Measurements from ENCODE around the gene NCSTN.

- TF ChIP-seq STAT3 (IDR thresholded peaks at IDR 0.05; ENCODE audit: low read depth, low read length) (no peak), POLR2AphosphoS5 (IDR thresholded peaks at IDR 0.05; ENCODE audit: low read length) (no peak), POLR2A (IDR thresholded peaks at IDR 0.05; ENCODE audit: low read depth, low read length) (no peak), E2F4 (IDR thresholded peaks at IDR 0.05; ENCODE audit: low read depth, low read length) (no peak), RAD21 (IDR thresholded peaks at IDR 0.05; ENCODE audit: insufficient read depth, low read depth, low read length) (no peak), SMAD5 (IDR thresholded peaks at IDR 0.05; ENCODE audit: low read depth) (no peak), EED (IDR thresholded peaks at IDR 0.05; ENCODE audit: low read depth) (no peak), BCLAF1 (IDR thresholded peaks at IDR 0.05) (no peak), USF2 (IDR thresholded peaks at IDR 0.05; ENCODE audit: borderline replicate concordance, low read depth, low read length) (no peak), KDM1A (IDR thresholded peaks at IDR 0.05; ENCODE audit: borderline replicate concordance) (no peak), CEBPB (IDR thresholded peaks at IDR 0.05; ENCODE audit: borderline replicate concordance in 1 of 2, low read depth in 2 of 2, low read length in 2 of 2) (no peak), REST (IDR thresholded peaks at IDR 0.05; ENCODE audit: low read depth, low read length) (no peak)
- TF ChIP-seq, protein P1, sequence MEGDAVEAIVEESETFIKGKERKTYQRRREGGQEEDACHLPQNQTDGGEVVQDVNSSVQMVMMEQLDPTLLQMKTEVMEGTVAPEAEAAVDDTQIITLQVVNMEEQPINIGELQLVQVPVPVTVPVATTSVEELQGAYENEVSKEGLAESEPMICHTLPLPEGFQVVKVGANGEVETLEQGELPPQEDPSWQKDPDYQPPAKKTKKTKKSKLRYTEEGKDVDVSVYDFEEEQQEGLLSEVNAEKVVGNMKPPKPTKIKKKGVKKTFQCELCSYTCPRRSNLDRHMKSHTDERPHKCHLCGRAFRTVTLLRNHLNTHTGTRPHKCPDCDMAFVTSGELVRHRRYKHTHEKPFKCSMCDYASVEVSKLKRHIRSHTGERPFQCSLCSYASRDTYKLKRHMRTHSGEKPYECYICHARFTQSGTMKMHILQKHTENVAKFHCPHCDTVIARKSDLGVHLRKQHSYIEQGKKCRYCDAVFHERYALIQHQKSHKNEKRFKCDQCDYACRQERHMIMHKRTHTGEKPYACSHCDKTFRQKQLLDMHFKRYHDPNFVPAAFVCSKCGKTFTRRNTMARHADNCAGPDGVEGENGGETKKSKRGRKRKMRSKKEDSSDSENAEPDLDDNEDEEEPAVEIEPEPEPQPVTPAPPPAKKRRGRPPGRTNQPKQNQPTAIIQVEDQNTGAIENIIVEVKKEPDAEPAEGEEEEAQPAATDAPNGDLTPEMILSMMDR (IDR thresholded peaks at IDR 0.05 in 2 of 3, conservative IDR thresholded peaks at IDR 0.05 in 1 of 3; ENCODE audit: control insufficient read depth in 2 of 3, extremely low read depth in 1 of 3, insufficient read depth in 1 of 3, low read depth in 3 of 3, low read length in 3 of 3): no peak
- TF ChIP-seq, protein P2, sequence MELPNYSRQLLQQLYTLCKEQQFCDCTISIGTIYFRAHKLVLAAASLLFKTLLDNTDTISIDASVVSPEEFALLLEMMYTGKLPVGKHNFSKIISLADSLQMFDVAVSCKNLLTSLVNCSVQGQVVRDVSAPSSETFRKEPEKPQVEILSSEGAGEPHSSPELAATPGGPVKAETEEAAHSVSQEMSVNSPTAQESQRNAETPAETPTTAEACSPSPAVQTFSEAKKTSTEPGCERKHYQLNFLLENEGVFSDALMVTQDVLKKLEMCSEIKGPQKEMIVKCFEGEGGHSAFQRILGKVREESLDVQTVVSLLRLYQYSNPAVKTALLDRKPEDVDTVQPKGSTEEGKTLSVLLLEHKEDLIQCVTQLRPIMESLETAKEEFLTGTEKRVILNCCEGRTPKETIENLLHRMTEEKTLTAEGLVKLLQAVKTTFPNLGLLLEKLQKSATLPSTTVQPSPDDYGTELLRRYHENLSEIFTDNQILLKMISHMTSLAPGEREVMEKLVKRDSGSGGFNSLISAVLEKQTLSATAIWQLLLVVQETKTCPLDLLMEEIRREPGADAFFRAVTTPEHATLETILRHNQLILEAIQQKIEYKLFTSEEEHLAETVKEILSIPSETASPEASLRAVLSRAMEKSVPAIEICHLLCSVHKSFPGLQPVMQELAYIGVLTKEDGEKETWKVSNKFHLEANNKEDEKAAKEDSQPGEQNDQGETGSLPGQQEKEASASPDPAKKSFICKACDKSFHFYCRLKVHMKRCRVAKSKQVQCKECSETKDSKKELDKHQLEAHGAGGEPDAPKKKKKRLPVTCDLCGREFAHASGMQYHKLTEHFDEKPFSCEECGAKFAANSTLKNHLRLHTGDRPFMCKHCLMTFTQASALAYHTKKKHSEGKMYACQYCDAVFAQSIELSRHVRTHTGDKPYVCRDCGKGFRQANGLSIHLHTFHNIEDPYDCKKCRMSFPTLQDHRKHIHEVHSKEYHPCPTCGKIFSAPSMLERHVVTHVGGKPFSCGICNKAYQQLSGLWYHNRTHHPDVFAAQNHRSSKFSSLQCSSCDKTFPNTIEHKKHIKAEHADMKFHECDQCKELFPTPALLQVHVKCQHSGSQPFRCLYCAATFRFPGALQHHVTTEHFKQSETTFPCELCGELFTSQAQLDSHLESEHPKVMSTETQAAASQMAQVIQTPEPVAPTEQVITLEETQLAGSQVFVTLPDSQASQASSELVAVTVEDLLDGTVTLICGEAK (IDR thresholded peaks at IDR 0.05; ENCODE audit: borderline replicate concordance): no peak
These were observed 4.6 kb upstream of the NCSTN start for GRCh38 chr1:160338580-160338979.

Data from GM12878 (cell line).